Neural cell (in vitro differentiated cells): Measurements from ENCODE around the gene MRPS6. TPM values are rescaled to one million over a fixed set of nuclear protein-coding genes. Genes with fewer than 3 reads are reported as not detected.

ENCODE experiments used
- H2AFZ ChIP-seq: fragments of 200-600, 300-800 bp; sonication (generic), shearing (Covaris generic); 2 replicates; pipeline ENCODE4 v1.6.0; 2014; ENCODE audit warnings: low read depth, mild to moderate bottlenecking, antibody characterized with exemption, low read length, moderate library complexity
- H3F3A ChIP-seq: fragments of 200-600 bp; shearing (Covaris generic); 2 replicates; pipeline ENCODE4 v1.6.1; 2016; ENCODE audit warnings: mild to moderate bottlenecking, moderate library complexity, mixed read lengths, antibody characterized with exemption, low read length; ENCODE audit not compliant: insufficient read depth, poor library complexity, severe bottlenecking
- H3K27ac ChIP-seq: fragments of 200-600, 300-800 bp; sonication (generic), shearing (Covaris generic); 2 replicates; pipeline ENCODE4 v1.5.1; 2014; ENCODE audit warnings: mild to moderate bottlenecking, low read length, moderate library complexity
- H3K27me3 ChIP-seq: fragments of 300-800, 200-600 bp; sonication (generic), shearing (Covaris generic); 2 replicates; pipeline ENCODE4 v1.6.0; 2014; ENCODE audit warnings: mild to moderate bottlenecking, low read depth, low read length, moderate library complexity; ENCODE audit not compliant: insufficient read depth
- H3K36me3 ChIP-seq: fragments of 300-800, 200-600 bp; sonication (generic), shearing (Covaris generic); 2 replicates; pipeline ENCODE4 v1.5.1; 2014; ENCODE audit warnings: mild to moderate bottlenecking, antibody characterized with exemption, low read length, moderate library complexity; ENCODE audit not compliant: insufficient read depth
- H3K4me2 ChIP-seq: fragments of 300-800, 200-600 bp; sonication (generic), shearing (Covaris generic); 2 replicates; pipeline ENCODE4 v1.6.0; 2014; ENCODE audit warnings: mild to moderate bottlenecking, low read length
- H3K4me3 ChIP-seq: fragments of 300-800, 200-600 bp; sonication (generic), shearing (Covaris generic); 2 replicates; pipeline ENCODE4 v1.5.1; 2014; ENCODE audit warnings: mild to moderate bottlenecking, low read length, moderate library complexity
- H3K79me2 ChIP-seq: fragments of 200-600 bp; shearing (Covaris generic); replicated peaks from 2 replicates; pipeline ENCODE4 v1.6.0; 2014; ENCODE audit warnings: mild to moderate bottlenecking, low read length, moderate library complexity; ENCODE audit not compliant: insufficient read depth
- H3K9ac ChIP-seq: fragments of 300-800, 200-600 bp; sonication (generic), shearing (Covaris generic); 2 replicates; pipeline ENCODE4 v1.6.1; 2016; ENCODE audit warnings: mild to moderate bottlenecking, low read length, mixed read lengths
- H3K9me2 ChIP-seq: fragments of 200-600 bp; shearing (Covaris generic); 2 replicates; pipeline ENCODE4 v1.6.1; 2016; ENCODE audit warnings: mild to moderate bottlenecking, low read length, mixed read lengths; ENCODE audit not compliant: insufficient read depth
- H3K9me3 ChIP-seq: fragments of 200-600, 300-800 bp; sonication (generic), shearing (Covaris generic); 2 replicates; pipeline ENCODE4 v1.6.1; 2016; ENCODE audit warnings: mild to moderate bottlenecking, mixed run types, low read length, moderate library complexity, mixed read lengths
- H4K20me1 ChIP-seq: fragments of 200-600 bp; shearing (Covaris generic); 2 replicates; pipeline ENCODE4 v1.6.1; 2016; ENCODE audit warnings: mild to moderate bottlenecking, mixed run types; ENCODE audit not compliant: insufficient read depth
- EP300 ChIP-seq: fragments of 450-650 bp; conservative IDR thresholded peaks from 2 replicates; pipeline ENCODE4 v1.6.1; 2014; ENCODE audit warnings: antibody characterized with exemption, mild to moderate bottlenecking, moderate library complexity; ENCODE audit not compliant: poor library complexity, severe bottlenecking
- EZH2 ChIP-seq: fragments of 200-600, 300-800 bp; shearing (Covaris generic), sonication (generic); IDR thresholded peaks from 2 replicates; pipeline ENCODE4 v1.6.1; 2014; ENCODE audit warnings: antibody characterized with exemption, low read length, borderline replicate concordance, mild to moderate bottlenecking; ENCODE audit not compliant: insufficient read depth, poor library complexity, severe bottlenecking
- MXI1 ChIP-seq: fragments of 450-650 bp; conservative IDR thresholded peaks from 2 replicates; pipeline ENCODE4 v1.6.1; 2014; ENCODE audit warnings: antibody characterized with exemption, mild to moderate bottlenecking; ENCODE audit not compliant: poor library complexity, severe bottlenecking
- POLR2AphosphoS5 ChIP-seq: IDR thresholded peaks from 2 replicates; pipeline ENCODE4 v1.6.1; 2012
- RAD21 ChIP-seq: fragments of 450-650 bp; conservative IDR thresholded peaks from 2 replicates; pipeline ENCODE4 v1.6.1; 2014; ENCODE audit warnings: antibody characterized with exemption, mild to moderate bottlenecking, moderate library complexity
- REST ChIP-seq: IDR thresholded peaks from 2 replicates; pipeline ENCODE4 v1.6.1; 2012; ENCODE audit warnings: borderline replicate concordance
- SMC3 ChIP-seq: fragments of 450-650 bp; conservative IDR thresholded peaks from 2 replicates; pipeline ENCODE4 v1.6.1; 2014; ENCODE audit warnings: antibody characterized with exemption, mild to moderate bottlenecking, moderate library complexity; ENCODE audit not compliant: poor library complexity
- TAF1 ChIP-seq: IDR thresholded peaks from 2 replicates; pipeline ENCODE4 v1.6.1; 2012; ENCODE audit warnings: low read depth
- polyA plus RNA-seq: library from polyadenylated mRNA; depleted of rRNA; stranded (reverse); fragments of >200 nt; gene quantifications from 2 replicates; pipeline ENCODE4 v1.2.3, GENCODE V29; 2014
- TF ChIP-seq, protein P1 (sequence below): fragments of 450-650 bp; IDR thresholded peaks from 2 replicates; pipeline ENCODE4 v1.5.1; 2014; ENCODE audit warnings: antibody characterized with exemption, mild to moderate bottlenecking, moderate library complexity; ENCODE audit not compliant: poor library complexity, severe bottlenecking

MRPS6 gene
- polyA plus RNA-seq, 1 donor from 2014 or later = 70.1 TPM

- peaks cover 5% of the 10 kb centered on the region for H3K79me2 ChIP-seq
- no peaks in the 10 kb centered on the region for H3K9me2 ChIP-seq
- H3K4me2 ChIP-seq = no peak overlapping the region
- H4K20me1 ChIP-seq = no peaks in the 10 kb centered on the region
- no peaks in the 10 kb centered on the region for H3K36me3 ChIP-seq
- H2AFZ ChIP-seq = no peak overlapping the region
- H3F3A ChIP-seq = peaks cover 6% of the 10 kb centered on the region
- no peaks in the 10 kb centered on the region for H3K27me3 ChIP-seq
- no peak for TF ChIP-seq EP300
- H3K27ac ChIP-seq = no peak overlapping the region
- H3K9me3 ChIP-seq = no peaks in the 10 kb centered on the region
- H3K9ac ChIP-seq = no peak overlapping the region
- H3K4me3 ChIP-seq = no peak overlapping the region
Observed at GRCh38 chr21:34110594-34111202, 37.3 kb downstream of the MRPS6 start.

- Histone ChIP-seq H3K36me3 (no peaks in the 10 kb centered on the region), H3K27ac (peak overlapping the region; percentile 84), H3K79me2 (peaks cover 5% of the 10 kb centered on the region), H3K9ac (no peak overlapping the region), H3K9me3 (no peaks in the 10 kb centered on the region), H2AFZ (no peak overlapping the region), H3K27me3 (no peaks in the 10 kb centered on the region), H3F3A (peaks cover 6% of the 10 kb centered on the region), H3K9me2 (no peaks in the 10 kb centered on the region), H3K4me2 (no peak overlapping the region), H3K4me3 (no peak overlapping the region), H4K20me1 (no peaks in the 10 kb centered on the region)
- TF ChIP-seq EZH2 = no peak
Observed at GRCh38 chr21:34112316-34113033, 39.1 kb downstream of the MRPS6 start.

GRCh38 chr21:34113842-34114241, 40.5 kb downstream of the MRPS6 start:
- Histone ChIP-seq H3F3A (peaks cover 6% of the 10 kb centered on the region), H2AFZ (no peak overlapping the region), H3K27ac (peak overlapping the region; percentile 84), H3K4me2 (peak overlapping the region; percentile 65), H3K9me3 (no peaks in the 10 kb centered on the region), H3K79me2 (peaks cover 2% of the 10 kb centered on the region), H3K9me2 (no peaks in the 10 kb centered on the region), H3K9ac (peak overlapping the region; percentile 36), H4K20me1 (no peaks in the 10 kb centered on the region), H3K27me3 (no peaks in the 10 kb centered on the region), H3K36me3 (no peaks in the 10 kb centered on the region), H3K4me3 (peak overlapping the region; percentile 45)
- TF ChIP-seq RAD21 (peak; percentile 57), TAF1 (no peak), EP300 (peak; percentile 69), SMC3 (peak; percentile 51), MXI1 (peak; percentile 31), REST (peak; percentile 56), EZH2 (no peak), POLR2AphosphoS5 (peak; percentile 53)
- TF ChIP-seq, protein P1, sequence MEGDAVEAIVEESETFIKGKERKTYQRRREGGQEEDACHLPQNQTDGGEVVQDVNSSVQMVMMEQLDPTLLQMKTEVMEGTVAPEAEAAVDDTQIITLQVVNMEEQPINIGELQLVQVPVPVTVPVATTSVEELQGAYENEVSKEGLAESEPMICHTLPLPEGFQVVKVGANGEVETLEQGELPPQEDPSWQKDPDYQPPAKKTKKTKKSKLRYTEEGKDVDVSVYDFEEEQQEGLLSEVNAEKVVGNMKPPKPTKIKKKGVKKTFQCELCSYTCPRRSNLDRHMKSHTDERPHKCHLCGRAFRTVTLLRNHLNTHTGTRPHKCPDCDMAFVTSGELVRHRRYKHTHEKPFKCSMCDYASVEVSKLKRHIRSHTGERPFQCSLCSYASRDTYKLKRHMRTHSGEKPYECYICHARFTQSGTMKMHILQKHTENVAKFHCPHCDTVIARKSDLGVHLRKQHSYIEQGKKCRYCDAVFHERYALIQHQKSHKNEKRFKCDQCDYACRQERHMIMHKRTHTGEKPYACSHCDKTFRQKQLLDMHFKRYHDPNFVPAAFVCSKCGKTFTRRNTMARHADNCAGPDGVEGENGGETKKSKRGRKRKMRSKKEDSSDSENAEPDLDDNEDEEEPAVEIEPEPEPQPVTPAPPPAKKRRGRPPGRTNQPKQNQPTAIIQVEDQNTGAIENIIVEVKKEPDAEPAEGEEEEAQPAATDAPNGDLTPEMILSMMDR = no peak
